Stimulated activated CD4-positive, alpha-beta T cell treated with anti-CD3 and anti-CD28 coated beads, Interleukin-2, amount 100 ng/mL, for 24 hours (primary cell): ENCODE data around the gene ASCC2.

Experiments used
- DNase-seq, 2 donors: peaks; one replicate each; pipeline ENCODE4 v3.0.0-alpha.2; 2020

The ASCC2 gene

GRCh38 chr22:29816128-29816527 lies 21.9 kb downstream of the ASCC2 start:
- no peak for DNase-seq

DNA sequence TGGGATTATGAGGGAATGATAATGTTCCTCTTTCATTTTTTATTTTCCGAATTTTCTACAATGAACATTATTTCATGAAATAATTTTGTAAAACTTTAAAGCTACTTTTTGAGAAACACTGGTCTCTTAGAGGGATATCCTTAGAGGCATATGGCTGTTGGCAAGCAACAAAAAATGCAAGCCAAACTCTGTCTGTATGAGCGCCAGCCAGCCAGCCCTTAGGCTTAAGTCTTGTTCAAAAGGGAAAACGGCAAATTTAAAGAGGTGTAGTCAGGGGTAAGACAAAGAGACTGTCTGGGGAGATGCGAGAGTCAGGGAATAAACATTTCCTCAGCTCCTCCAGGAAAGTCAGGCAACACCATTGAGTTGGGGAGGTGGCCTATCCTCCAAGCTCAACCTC lies 22.5 kb downstream of the ASCC2 start:
- no peak for DNase-seq

DNA sequence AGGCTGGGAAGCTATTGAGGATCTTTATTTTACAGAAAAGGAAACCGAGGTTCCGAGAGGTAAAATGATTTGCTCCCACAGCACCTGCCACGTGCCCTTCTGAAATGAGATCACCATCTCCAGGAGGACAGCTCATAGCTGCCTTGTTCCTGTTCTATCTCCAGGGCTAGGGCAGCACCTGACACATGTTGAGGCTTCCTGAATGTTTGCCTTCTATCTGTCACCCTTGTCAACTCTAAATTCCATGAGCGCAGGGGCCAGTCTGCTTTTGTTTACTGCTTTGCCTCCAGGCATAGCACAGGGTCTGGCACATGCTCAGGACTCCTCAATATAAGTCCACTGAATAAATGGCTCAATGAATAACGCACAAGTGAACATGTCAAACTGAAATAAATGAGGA lies 24.1 kb downstream of the ASCC2 start:
- no peak for DNase-seq

GRCh38 chr22:29813563-29813962 lies 24.5 kb downstream of the ASCC2 start:
- DNase-seq = no peak

GRCh38 chr22:29813126-29813525 lies 24.9 kb downstream of the ASCC2 start:
- DNase-seq = no peak

DNA sequence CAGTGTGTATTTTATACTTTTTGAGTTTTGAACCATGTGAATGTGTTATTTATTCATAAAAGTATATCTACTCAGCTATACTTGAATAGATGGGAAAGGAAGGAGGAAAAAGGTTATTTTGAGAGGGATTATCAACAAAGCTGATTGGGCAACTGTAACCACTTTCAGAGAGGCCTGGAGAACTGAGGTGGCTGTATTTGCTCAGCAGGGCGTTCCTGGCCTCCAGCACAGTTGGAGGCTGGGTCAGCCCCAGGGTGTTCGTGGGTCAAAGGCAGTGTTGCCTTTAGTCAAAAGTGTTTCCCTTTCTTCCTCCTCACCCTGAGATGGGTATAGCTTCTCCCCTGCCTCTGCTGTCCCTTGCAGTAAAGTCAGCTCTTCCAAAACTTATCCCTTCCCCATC lies 26.7 kb downstream of the ASCC2 start:
- no peak for DNase-seq

DNA sequence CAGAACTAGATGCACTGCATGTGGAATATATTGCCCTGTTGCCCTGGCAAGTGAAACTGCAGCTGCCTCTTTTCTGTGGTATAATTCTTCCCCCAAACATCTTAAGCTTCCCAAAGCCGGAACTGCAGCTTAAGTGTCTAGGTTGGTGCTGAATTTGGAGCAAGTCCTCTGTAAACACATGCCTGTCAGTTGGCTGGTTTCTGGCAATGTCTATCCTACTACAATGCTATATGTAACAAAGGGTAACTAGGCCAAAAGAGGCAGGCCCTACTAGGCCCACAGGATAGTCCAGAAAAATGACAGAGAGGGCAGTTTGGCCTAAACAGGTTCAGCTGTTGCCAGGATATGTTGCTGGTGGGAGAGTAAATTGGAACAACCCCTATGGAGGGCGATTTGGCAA lies 27.9 kb downstream of the ASCC2 start:
- no peak for DNase-seq

- no peak for DNase-seq
Measured at GRCh38 chr22:29806196-29806595, 31.9 kb downstream of the ASCC2 start.

GRCh38 chr22:29804985-29805384 lies 33.1 kb downstream of the ASCC2 start:
- DNase-seq = no peak

GRCh38 chr22:29803190-29803589 lies 34.9 kb downstream of the ASCC2 start:
- no peak for DNase-seq

DNA sequence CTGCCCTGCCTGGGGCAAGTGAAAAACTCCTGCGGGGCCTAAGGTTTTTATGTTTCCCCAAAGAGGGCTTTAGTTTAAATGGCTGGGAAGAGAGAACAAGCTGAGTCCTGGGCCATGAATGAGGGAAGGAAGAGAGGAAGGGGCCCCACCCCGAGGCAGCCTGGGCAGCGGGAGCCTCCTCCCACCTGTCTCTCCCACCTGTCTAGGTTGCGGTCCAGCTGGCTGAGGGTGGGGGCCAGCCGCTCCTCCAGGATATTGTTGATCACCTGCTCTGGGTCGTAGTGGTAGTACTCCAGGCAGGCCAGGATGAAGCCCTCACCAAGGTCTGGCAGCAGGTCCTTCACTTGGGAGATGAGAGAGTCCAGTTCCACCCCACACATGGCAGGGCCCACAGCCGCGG lies 36.3 kb downstream of the ASCC2 start:
- no peak for DNase-seq

- DNase-seq = no peak
Measured at GRCh38 chr22:29801153-29801552, 36.9 kb downstream of the ASCC2 start.

DNA sequence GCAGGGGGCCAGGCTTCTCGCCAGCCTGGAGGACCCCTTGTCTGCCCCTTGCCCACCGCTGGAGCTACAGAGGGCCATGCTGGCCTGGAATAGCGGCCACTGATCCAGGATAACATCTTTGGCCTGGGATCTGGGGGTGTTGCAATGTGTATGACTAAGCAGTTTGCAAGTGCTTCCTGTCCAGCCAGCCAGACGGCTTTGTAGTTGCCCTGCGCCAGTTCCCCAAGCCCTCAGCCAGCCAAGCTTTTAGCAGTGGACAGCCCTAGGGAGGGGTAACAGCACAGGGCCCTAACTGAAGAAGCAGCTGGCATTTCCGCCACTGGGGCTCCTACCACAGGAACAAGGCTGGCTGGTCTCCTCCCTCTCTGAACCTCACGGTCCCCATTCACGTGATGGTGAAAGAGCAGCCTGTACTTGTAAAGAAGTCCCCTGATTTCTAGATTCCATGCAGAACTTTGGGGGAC lies 38.8 kb downstream of the ASCC2 start:
- DNase-seq = no peak

DNA sequence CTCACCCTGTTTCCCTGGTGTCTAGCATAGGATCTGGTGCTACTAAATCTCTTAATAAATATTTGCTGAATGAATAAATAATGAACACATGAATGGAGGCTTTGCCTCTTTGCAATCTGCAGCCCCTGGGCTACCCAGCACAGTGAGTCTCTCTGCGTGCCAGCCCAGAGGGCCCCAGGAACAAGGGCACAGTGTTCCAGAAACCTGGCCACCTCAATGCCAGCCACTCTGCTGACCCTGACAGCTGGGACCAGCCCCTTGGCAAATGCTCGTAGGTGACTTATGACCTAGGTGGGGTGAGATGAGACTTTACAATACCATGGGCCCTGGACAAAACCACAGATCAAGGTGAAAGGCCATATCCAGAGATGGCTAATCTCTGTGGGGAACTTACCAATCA lies 39.3 kb downstream of the ASCC2 start:
- DNase-seq = no peak

DNA sequence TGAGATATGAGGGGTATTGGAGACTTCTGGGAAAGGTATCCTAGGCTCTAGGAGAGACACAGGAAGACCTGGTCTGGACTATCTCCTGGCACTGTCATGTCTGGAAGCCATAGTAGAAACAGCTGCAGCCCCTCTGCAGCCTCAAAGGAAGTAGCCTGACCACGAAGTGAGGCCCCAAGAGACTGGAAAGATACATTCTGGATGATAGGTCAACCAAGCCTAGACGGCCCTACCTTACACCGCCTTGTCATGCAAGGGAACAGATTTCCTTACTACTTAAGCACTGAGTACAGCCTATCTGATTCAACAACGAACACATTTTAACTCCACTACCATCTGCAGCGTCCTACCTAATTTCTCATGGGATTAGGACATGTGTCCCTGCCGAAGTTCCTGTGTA lies 39.8 kb downstream of the ASCC2 start:
- no peak for DNase-seq

DNA sequence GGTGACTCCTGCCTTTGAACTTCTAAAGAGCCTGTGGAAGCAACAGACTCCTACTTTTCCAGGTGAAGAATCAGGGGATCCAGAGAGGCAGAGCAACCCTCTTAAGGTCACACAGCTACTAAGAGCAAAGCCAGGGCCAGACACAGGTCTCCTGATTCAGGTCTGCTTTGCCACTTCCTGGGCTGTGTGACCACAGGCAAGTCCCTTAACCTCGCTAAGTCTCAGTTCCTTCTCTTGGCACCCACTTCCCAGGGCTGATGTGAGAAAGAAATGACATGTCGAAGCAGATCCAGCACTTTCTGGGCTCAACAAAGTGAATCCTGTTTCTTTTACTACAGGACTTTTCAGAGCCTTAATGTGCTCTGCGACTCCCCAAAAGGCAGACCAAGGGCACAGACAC lies 40.7 kb downstream of the ASCC2 start:
- no peak for DNase-seq

DNA sequence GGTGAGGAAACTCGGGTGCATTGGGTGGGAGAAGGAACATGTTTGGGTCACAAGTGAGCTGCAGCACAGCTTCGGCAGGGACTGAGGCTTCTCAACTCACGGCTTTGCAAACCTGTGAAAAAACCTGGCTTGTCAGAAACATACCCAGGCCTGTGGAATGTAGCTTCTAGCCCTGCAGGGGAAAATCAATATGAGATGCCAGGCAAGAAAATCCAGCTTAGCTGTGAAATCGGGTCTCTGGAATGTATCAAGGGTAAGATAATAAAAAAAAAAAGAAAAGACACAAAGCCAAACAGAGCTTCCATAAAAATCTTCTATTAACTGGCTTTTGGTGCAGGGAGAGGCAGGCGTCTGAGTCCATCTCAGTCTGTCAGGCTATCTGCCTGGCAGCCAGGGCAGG lies 42.4 kb downstream of the ASCC2 start:
- no peak for DNase-seq

DNA sequence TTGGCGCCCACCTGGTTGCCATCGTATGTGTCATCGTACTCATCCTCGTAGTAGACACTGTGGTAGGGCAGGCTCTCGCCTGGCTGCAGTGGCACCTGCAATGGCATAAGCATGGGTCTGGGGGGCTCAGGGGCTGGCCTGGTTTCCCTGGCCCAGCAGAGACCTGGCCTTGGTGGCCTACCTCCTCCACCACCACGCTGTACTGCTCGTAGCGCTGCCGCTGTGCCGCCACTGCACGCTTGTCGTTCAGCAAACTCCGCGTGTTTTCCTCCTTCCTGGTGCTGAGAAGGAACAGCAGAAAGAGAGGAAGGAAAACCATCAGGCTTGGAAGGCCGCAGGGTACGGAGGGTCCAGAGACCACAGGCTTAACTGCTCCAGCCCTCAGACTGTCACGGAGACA lies 44.7 kb downstream of the ASCC2 start:
- DNase-seq = no peak

- no peak for DNase-seq
Measured at GRCh38 chr22:29790061-29790460, 48.0 kb downstream of the ASCC2 start.

GRCh38 chr22:29788339-29789279 lies 49.5 kb downstream of the ASCC2 start:
- DNase-seq = no peak

- no peak for DNase-seq
Measured at GRCh38 chr22:29787371-29787980, 50.6 kb downstream of the ASCC2 start.

GRCh38 chr22:29786031-29786430 lies 52.0 kb downstream of the ASCC2 start:
- DNase-seq = no peak

DNA sequence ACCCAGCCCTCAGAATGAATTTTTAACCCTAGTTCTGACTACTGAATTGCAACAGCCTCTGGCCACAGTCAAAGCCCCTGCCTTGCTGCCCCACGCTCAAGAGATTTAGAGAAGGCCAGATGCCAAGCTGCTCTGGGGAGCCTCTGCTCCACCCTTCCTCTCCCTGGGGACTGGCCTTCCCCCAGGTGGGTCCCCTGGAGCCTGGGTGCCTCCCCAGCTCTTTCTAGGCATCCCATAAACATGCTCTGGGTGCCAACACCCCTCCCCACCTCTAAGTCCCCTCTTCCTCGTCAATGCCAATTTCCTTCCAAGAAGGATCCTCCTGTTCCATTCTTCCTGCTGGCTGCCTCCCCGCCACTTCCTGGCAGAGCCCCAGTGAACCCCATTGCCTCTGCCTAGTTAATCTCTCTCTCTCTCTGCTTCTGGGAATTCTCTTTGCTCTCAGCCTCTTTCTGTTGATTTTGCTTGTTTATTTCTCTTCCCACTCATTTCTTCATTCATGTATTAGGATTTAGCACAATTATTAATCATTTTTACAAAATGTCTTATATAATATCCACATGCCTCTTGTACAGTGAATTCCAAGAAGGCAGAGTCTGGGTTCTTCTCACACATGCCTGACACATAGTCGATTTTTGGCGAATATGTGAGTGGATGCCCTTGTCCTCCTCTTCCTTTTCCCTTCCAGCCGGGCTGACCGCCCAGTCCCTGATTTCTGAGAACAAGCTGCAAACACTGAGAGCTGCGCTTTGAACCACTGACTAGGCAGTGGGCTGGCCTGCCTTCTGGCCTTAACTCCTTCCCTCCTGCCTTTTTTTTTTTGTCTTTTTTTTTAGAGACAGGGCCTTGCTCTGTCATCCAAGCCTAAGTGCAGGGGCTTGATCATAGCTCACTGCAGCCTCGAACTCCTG lies 53.4 kb downstream of the ASCC2 start:
- no peak for DNase-seq
